GM23338 (cell line): ENCODE data around the gene NOC3L.

Source experiments
- CREB1 ChIP-seq: fragments of 250-450 bp; sonication (Bioruptor Pico); IDR thresholded peaks from 2 replicates; pipeline ENCODE4 v1.5.0; 2020; ENCODE audit warnings: low read depth, mild to moderate bottlenecking, moderate library complexity
- CTCF ChIP-seq, 2 experiments: fragments of 200-600 bp in 1 of 2; sonication (generic) in 1 of 2; conservative IDR thresholded peaks; 2 replicates each; pipeline versions ENCODE4 v1.5.1 to v1.6.1; 2016 to 2017; ENCODE audit warnings: antibody characterized with exemption in 2 of 2, low read depth in 2 of 2, mild to moderate bottlenecking in 2 of 2, moderate library complexity in 1 of 2
- ETS1 ChIP-seq: IDR thresholded peaks from 2 replicates; pipeline ENCODE4 v1.6.1; 2016; ENCODE audit warnings: antibody characterized with exemption
- EZH2 ChIP-seq: fragments of 200-600 bp; sonication (generic); IDR thresholded peaks from one replicate; pipeline ENCODE4 v1.8.0; 2017; ENCODE audit warnings: antibody characterized with exemption, mild to moderate bottlenecking, low read depth; ENCODE audit not compliant: unreplicated experiment
- EZH2phosphoT487 ChIP-seq: fragments of 200-600 bp; sonication (generic); IDR thresholded peaks from one replicate; pipeline ENCODE4 v1.8.1; 2018; ENCODE audit warnings: antibody characterized with exemption; ENCODE audit not compliant: unreplicated experiment
- JUNB ChIP-seq: IDR thresholded peaks from one replicate; pipeline ENCODE4 v1.6.1; 2016; ENCODE audit warnings: antibody characterized with exemption; ENCODE audit not compliant: unreplicated experiment
- NANOG ChIP-seq: IDR thresholded peaks from 2 replicates; pipeline ENCODE4 v1.6.1; 2016; ENCODE audit warnings: antibody characterized with exemption, borderline replicate concordance
- POLR2AphosphoS5 ChIP-seq: IDR thresholded peaks from 2 replicates; pipeline ENCODE4 v1.6.1; 2016; ENCODE audit warnings: antibody characterized with exemption, low read depth
- REST ChIP-seq: IDR thresholded peaks from one replicate; pipeline ENCODE4 v1.6.1; 2018; ENCODE audit warnings: antibody characterized with exemption; ENCODE audit not compliant: unreplicated experiment
- STAT1 ChIP-seq: IDR thresholded peaks from one replicate; pipeline ENCODE4 v1.6.1; 2016; ENCODE audit warnings: antibody characterized with exemption; ENCODE audit not compliant: unreplicated experiment
- ZNF114 ChIP-seq: fragments of 250-450 bp; sonication (Bioruptor Pico); IDR thresholded peaks from 2 replicates; pipeline ENCODE4 v1.5.0; 2020; ENCODE audit warnings: mild to moderate bottlenecking, moderate library complexity
- ZNF331 ChIP-seq: fragments of 250-450 bp; sonication (Bioruptor Pico); IDR thresholded peaks from 2 replicates; pipeline ENCODE4 v1.5.0; 2020; ENCODE audit warnings: low read depth, mild to moderate bottlenecking, moderate library complexity
- ZNF462 ChIP-seq: fragments of 250-450 bp; sonication (Bioruptor Pico); IDR thresholded peaks from 2 replicates; pipeline ENCODE4 v1.5.0; 2020; ENCODE audit warnings: mild to moderate bottlenecking, moderate library complexity

DNA sequence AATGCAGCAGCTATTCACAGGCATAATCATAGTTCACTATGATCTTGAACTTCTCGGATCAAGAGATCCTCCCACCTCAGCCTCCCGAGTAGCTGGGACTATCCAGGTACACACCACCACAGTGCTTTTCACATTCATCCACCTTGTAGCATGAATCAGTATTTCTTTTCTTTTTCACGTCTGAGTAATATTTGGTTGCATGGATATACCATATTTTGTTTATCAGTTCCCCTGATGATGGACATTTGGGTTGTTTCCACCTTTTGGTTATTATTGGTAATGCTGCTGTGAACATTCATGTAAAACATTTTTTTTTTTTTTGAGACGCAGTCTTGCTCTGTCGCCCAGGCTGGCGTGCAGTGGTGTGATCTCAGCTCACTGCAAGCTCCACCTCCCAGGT, 36.0 kb upstream of the NOC3L start:
- no peak for TF ChIP-seq CTCF (conservative IDR thresholded peaks at IDR 0.05; ENCODE audit: low read depth in 2 of 2)
- TF ChIP-seq POLR2AphosphoS5: no peak
- TF ChIP-seq EZH2phosphoT487: no peak
- no peak for TF ChIP-seq ETS1
- no peak for TF ChIP-seq CREB1 (CRISPR knock-in tag)
- no peak for TF ChIP-seq REST
- TF ChIP-seq ZNF331 (CRISPR knock-in tag): no peak
- TF ChIP-seq ZNF114 (CRISPR knock-in tag): no peak
- no peak for TF ChIP-seq EZH2
- no peak for TF ChIP-seq JUNB
- no peak for TF ChIP-seq NANOG
- no peak for TF ChIP-seq ZNF462 (CRISPR knock-in tag)
- TF ChIP-seq STAT1: no peak
